ENCODE data around the gene B3GNT8.
"Not testable (repeated sequence)": the region's sequence is repeated elsewhere in the genome, so short reads cannot be mapped to it uniquely, and the experiment has no call there.

Gene B3GNT8, protein sequence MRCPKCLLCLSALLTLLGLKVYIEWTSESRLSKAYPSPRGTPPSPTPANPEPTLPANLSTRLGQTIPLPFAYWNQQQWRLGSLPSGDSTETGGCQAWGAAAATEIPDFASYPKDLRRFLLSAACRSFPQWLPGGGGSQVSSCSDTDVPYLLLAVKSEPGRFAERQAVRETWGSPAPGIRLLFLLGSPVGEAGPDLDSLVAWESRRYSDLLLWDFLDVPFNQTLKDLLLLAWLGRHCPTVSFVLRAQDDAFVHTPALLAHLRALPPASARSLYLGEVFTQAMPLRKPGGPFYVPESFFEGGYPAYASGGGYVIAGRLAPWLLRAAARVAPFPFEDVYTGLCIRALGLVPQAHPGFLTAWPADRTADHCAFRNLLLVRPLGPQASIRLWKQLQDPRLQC

DNA sequence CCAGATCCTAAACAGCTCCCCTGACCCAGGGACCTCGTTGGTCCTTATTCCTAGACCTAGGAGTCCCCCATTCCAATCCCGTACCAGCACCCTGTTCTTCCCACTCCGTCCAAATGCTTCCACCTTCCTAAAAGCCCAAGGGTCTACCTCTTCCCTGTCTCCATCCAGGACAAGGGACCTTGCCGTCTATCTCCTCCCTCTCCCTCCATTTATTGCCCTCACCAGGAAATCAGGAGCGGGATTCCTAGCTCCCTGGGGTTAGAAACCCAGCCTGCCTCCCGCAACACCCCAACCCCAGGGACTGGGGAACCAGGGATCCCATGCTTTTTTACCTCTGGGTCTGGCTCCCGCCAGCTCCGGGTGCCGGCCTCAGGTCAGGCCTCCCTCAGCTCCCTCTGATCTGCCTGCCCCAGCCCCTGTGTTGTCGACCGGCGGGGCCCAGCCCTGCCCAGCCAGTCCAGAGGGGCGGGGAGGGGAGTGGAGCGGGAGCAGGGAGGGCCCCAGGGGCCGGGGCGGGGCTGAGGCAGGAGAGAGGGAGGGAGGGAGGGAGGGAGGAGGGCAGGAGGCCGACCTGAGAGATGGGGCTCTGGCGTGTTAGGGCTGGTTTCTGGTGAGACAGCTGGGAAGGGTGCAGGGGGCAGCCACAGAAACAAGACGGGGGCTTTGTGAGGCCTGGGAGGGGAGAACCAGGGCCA is at the start of gene B3GNT8:
Gene B3GNT8 (minus strand): TSS at position 423 of the 695 bp plus-strand sequence. CDS start 596 bp downstream, outside the sequence.
- no peak for FAIRE-seq

DNA sequence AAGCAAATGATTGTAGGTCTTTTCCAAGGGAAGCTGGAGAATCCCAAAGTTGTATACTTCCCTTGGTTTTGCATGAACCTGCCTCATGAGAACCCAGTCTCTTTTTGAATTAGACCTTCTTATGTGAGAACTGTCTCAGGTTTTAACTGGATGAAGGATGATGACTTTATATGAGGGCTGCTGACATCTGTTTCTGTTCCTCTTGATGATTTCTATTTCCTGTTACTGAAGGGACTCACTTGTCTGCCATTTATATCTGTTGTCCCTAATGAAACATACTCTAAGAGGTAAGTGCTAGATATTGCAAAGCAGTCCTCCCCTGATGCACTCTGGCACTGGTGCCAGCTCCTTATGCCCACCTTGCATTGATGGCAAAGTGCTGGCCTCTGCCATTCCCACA is 49.4 kb upstream of the B3GNT8 start:
- no peak for FAIRE-seq

DNA sequence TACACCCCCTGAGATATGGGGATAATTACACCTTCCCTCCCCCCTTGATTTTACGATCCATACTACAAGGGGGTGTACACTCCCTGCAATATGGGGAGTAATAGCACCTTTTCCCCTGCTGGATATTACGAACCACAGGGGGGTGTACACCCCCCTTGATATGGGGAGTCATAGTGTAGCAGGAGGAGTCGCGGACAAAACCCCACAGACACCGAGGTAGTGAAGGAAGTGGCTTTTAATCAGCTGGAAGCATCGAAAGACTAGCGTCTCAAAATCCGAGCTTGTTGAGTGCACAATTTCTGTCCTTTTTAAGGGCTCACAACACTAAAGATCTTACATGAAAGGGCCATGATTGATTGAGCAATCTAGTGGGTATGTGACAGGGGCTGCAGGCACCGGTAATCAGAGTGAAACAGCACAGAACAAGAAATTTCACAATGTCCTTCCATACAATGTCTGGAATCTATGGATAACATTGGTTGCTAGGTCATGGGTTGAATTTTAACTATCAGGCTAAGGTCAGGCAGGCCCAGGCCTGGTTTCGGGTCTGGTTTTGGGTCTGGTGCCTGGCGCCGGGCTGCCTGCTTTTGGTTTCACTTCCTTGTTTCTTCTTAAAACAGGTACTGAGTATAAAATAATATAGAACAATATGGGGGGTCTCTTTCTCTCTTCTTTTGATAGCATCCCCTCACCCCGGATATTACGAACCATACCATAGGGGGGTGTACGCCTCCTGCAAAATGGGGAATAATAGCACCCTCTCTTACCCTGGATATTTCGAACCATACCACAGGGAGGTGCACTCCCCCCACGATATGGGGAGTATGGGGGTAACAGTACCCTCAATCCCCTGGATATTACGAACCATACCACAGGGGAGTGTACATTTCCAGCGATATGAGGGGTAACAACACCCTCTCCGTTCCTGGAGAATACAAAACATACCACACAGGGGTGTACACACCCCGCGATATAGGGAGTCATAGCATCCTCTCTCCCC is 36.4 kb upstream of the B3GNT8 start:
- not testable (repeated sequence) for FAIRE-seq

GRCh38 chr19:41462497-41462896 is 35.3 kb upstream of the B3GNT8 start:
- FAIRE-seq, result no peak

DNA sequence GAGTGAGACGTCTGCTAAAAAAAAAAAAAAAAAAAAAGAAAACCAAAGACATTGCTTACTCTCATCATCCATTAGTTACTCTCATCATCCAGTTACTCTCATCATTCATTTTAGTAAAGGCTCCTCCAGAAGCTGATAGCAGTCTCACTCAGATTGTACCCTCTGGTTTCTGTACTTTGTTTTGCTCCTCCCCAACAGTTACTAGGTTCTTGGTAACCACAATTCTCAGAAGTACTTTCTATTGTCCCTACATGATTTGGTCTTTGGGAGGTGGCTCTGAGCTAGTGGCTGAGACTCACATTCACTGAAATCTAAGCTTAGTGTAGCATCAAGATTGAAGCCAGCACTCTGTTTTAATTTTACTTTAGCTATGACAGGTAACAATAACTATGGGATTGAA is 30.1 kb upstream of the B3GNT8 start:
- FAIRE-seq, result no peak

GRCh38 chr19:41456342-41456918 is 29.3 kb upstream of the B3GNT8 start:
- no peak for FAIRE-seq

DNA sequence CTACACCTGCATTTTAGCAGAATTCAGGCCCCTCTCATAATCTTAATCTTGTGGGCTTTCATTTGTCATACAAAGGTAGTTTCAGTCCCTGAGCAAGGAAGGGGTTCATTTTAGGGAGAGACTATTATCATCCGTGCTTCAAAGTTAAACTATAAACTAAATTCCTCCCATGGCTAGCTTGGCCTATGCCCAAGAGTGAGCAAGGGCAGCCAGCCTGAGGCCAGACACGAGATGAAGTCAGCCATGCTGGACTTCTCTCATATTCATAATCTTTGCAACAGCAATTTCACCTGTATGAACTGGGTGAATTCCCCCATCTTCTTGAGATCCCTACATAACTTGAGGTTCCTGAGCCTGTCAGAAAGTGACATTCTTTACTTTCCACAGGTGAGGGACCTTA is 28.8 kb upstream of the B3GNT8 start:
- FAIRE-seq, result no peak

DNA sequence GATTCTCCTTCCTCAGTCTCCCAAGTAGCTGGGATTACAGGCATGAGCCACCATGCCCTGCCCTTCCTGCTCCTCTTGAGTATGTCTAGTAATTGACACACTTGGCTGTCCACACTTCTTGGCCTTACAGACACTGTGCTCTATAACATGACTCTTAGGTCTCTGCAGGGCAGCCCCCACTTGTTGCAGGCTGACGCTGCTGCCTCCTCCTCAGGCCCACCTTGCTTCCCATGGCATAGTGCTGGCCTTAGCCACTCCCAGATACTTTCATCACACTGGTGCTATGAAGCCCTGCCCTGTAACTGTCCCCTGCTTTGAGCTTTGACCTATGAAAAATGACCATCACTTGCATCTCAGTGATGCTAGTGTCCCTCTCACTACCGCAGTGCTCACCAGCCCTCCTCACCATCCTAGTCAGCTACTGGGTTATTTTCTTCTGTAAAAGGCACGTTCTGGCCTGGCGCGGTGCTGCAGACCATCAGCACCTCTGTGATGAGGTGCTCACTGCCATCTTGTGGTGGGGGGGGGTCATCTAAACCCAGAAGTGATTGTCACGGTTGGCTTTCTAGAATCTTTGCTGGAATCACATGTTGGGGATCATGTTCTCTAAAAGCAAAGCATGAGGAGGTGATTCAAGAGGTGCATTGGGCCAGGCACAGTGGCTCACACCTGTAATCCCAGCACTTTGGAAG is 25.6 kb upstream of the B3GNT8 start:
- no peak for FAIRE-seq

DNA sequence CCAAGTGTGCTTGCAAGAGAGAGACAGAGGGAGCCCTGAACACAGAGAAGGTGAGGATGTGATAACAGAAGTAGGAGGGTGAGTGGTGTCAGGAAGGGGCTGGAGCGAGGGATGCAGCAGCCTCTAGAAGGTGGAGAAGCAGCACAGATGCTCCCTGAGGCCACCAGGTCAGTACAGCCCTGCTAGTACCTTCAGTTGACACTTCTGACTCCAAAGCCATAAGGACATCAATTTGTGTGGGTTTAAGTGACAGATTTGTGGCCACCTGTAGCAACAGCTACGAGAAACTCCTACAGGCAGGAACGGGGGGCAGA is 22.6 kb upstream of the B3GNT8 start:
- FAIRE-seq, result no peak

- FAIRE-seq, result peak; percentile 85
Measured at GRCh38 chr19:41449079-41449864, 22.1 kb upstream of the B3GNT8 start.

GRCh38 chr19:41447732-41448332 is 20.7 kb upstream of the B3GNT8 start:
- FAIRE-seq, result no peak

DNA sequence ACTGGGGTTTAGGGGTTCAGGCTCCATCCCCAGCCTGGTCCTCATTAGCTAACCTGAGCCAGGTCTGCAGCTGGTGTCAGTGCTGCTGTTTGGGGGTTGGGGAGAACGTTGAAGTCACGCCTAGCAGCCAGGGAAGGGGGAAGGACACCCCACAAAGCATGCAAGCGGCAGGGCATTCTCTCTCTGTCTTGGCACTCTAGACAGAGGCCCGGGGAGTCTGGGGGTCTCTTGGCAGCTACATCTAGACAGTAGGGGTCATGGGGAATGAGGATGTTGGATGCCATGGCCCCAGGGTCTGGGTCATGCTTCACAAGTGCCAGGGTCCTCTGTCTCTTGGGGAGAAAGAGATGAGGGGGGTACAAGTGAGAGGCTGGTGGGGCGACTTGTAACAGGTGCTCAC is 18.4 kb upstream of the B3GNT8 start:
- FAIRE-seq, result no peak

DNA sequence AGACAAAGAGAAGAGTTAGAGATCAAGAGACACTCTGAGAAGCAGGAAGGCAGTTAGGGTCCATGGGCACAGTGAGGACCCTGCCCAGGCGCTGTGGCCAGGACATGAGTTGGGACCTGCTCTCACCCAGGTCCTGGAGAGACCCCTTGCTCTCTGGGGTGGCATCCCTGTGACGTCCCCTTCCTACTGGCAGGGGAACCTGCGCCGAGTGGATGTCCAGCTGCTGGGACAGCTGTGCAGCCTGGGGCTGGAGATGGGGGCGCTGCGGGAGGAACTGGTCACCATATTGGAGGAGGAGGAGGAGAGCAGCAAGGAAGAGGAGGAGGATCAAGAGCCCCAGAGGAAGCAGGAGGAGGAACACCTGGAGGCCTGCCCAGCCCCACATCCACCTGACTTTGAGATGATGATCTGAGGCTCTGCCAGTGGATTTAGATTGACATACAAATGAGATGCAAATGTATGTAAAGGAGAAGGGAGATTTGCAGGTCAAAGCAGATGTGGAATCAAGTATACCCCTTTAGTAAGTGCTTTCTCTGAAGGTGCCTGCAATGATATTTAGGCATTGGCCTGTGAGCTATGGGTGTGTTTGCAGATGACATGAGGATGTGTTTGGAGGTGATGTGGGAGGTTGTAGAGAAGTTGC is 16.8 kb upstream of the B3GNT8 start:
- FAIRE-seq, result no peak

GRCh38 chr19:41442473-41443355 is 15.5 kb upstream of the B3GNT8 start, which contains the start of gene ERICH4:
ERICH4 (plus strand) TSS chr19:41443156; CDS start chr19:41443170, 14 bp downstream.
- FAIRE-seq, result no peak

GRCh38 chr19:41441321-41441945 is 14.3 kb upstream of the B3GNT8 start:
- FAIRE-seq, result no peak

GRCh38 chr19:41439441-41440222 is 12.5 kb upstream of the B3GNT8 start, which contains the start of gene DMAC2:
DMAC2 (minus strand) TSS chr19:41439912; CDS start chr19:41439899, 13 bp downstream.
- peak; percentile 98 for FAIRE-seq

DNA sequence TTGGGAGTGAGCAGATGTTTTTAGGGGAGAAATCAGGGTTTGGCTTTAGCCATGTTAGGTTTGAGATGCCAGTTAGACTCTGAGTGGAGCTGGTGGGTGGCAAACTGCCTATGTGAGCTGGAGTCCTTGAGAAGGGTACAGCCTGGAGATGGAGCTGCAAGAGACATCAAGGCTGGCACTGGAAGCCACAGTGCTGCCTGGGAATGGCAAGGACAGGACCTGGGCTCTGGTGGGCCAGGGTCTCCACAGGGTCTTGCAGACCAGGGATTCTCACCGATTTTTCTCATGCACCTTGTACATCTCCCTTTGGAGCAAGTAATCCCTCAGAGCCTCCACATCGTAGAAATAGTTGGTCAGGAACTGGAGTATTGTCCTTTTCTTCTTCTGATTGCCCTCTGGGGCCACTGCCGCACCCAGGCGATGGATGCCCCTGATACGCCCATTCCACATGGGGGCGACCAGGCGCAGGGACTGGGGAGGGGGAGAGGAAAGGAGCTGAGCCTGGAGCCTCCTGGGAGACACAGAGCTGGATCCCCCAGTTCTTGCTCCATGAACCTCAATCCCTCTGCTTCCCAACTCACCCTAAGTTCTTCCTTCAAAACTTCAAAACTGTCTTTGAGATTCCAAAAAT is 10.9 kb upstream of the B3GNT8 start:
- FAIRE-seq, result no peak

DNA sequence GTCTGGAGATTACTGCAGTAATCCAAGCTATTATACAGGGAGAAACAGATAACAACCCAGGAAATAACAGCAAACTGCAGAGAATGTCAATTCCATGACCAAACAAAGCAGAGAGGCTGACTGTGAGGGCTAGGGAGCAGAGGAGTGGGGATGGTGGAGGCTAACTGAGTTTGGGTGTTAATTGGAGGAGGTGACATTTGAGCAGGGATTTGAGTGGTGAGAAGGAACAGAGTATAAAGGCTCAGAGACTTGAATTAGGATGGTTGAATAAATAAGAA is 9.4 kb upstream of the B3GNT8 start:
- FAIRE-seq, result no peak

Measured in G401.6 (cell line).